Measurements from ENCODE around the gene BEND3.
"Not testable (repeated sequence)": the region's sequence is repeated elsewhere in the genome, so short reads cannot be mapped to it uniquely, and the experiment has no call there.

Gene BEND3

DNA sequence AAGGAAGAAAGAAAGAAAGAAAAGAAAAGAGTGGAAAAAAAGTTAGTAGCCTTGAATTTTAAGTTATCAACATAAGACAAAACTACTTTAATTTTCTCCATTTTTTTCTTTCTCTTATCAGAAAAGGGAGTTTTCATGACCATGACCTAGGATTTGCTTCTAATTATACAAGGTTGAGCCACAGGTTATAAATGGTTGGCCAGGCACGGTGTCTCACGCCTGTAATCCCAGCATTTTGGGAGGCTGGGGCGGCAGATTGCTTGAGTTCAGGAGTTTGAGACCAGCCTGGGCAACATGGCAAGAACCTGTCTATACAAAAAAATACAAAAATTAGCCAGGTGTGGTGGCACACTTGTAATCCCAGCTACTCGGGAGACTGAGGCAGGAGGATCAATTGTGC, 95.1 kb downstream of the BEND3 start:
- Histone ChIP-seq H3K27me3 (ENCODE audit: low read depth, low read length) (no peaks in the 10 kb centered on the region), H3K27ac (ENCODE audit: low read length) (no peak overlapping the region), H3K79me2 (ENCODE audit: low read length) (no peaks in the 10 kb centered on the region), H3K9me3 (ENCODE audit: insufficient read depth, low read length) (no peaks in the 10 kb centered on the region), H3K4me2 (ENCODE audit: low read length) (no peak overlapping the region), H3K4me1 (ENCODE audit: low read length) (peaks cover 5% of the 10 kb centered on the region), H3K4me3 (ENCODE audit: low read length) (no peak overlapping the region), H4K20me1 (ENCODE audit: insufficient read depth, low read length) (no peaks in the 10 kb centered on the region), H2AFZ (ENCODE audit: low read depth, low read length) (no peak overlapping the region), H3K9ac (ENCODE audit: low read length) (no peak overlapping the region), H3K36me3 (replicated peaks; ENCODE audit: low read depth, low read length) (no peaks in the 10 kb centered on the region)
- TF ChIP-seq, protein P1, sequence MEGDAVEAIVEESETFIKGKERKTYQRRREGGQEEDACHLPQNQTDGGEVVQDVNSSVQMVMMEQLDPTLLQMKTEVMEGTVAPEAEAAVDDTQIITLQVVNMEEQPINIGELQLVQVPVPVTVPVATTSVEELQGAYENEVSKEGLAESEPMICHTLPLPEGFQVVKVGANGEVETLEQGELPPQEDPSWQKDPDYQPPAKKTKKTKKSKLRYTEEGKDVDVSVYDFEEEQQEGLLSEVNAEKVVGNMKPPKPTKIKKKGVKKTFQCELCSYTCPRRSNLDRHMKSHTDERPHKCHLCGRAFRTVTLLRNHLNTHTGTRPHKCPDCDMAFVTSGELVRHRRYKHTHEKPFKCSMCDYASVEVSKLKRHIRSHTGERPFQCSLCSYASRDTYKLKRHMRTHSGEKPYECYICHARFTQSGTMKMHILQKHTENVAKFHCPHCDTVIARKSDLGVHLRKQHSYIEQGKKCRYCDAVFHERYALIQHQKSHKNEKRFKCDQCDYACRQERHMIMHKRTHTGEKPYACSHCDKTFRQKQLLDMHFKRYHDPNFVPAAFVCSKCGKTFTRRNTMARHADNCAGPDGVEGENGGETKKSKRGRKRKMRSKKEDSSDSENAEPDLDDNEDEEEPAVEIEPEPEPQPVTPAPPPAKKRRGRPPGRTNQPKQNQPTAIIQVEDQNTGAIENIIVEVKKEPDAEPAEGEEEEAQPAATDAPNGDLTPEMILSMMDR (IDR thresholded peaks at IDR 0.05; ENCODE audit: low read depth, low read length) = no peak
- TF ChIP-seq EZH2phosphoT487 (IDR thresholded peaks at IDR 0.05; ENCODE audit: low read depth) = no peak

DNA sequence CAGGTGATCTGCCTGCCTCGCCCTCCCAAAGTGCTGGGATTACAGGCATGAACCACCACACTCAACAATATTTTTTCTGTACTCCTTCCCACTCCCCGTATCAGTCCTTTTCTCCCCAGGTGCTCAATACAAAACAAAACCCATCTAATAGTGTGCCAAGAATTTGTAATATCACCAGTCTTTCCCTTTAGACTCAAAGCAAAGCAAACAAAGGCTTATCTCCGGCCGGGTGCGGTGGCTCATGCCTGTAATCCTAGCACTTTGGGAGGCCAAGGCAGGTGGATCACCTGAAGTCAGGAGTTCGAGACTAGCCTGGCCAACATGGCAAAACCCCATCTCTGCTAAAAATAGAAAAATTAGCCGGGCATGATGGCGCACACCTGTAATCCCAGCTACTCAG, 95.7 kb downstream of the BEND3 start:
- H3K4me1 ChIP-seq (ENCODE audit: low read length); H3K27me3 ChIP-seq (ENCODE audit: low read depth, low read length); H3K9me3 ChIP-seq (ENCODE audit: insufficient read depth, low read length); H3K4me2 ChIP-seq (ENCODE audit: low read length); H3K79me2 ChIP-seq (ENCODE audit: low read length); H3K36me3 ChIP-seq (replicated peaks; ENCODE audit: low read depth, low read length); H2AFZ ChIP-seq (ENCODE audit: low read depth, low read length); H4K20me1 ChIP-seq (ENCODE audit: insufficient read depth, low read length); H3K9ac ChIP-seq (ENCODE audit: low read length); H3K27ac ChIP-seq (ENCODE audit: low read length); H3K4me3 ChIP-seq (ENCODE audit: low read length): not testable (repeated sequence)

DNA sequence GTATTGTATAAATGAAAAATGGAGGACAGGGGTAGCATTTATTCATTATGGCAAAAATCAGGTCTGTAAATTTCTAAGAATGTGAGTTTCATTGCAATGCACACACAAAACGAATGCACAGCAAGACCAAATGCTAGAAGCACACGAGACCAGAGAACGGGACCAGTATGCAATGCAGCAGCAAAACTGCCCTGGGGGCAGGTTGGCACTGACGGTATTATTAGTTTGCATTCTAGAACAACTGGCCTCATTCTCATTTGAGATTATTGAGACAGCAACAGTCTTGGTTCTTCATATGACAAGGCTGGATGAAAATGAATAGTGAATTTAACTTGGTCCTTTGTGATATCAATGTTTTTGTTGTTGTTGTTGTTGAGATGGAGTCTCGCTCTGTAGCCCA, 96.3 kb downstream of the BEND3 start:
- H2AFZ ChIP-seq (ENCODE audit: low read depth, low read length) = no peak overlapping the region
- no peak for TF ChIP-seq EZH2phosphoT487 (IDR thresholded peaks at IDR 0.05; ENCODE audit: low read depth)
- TF ChIP-seq, protein P1 (IDR thresholded peaks at IDR 0.05; ENCODE audit: low read depth, low read length) = no peak
- H3K79me2 ChIP-seq (ENCODE audit: low read length) = no peaks in the 10 kb centered on the region
- no peaks in the 10 kb centered on the region for H4K20me1 ChIP-seq (ENCODE audit: insufficient read depth, low read length)
- no peak overlapping the region for H3K4me3 ChIP-seq (ENCODE audit: low read length)
- H3K27ac ChIP-seq (ENCODE audit: low read length) = no peak overlapping the region
- H3K27me3 ChIP-seq (ENCODE audit: low read depth, low read length) = no peaks in the 10 kb centered on the region
- peaks cover 5% of the 10 kb centered on the region for H3K4me1 ChIP-seq (ENCODE audit: low read length)
- no peaks in the 10 kb centered on the region for H3K9me3 ChIP-seq (ENCODE audit: insufficient read depth, low read length)
- H3K4me2 ChIP-seq (ENCODE audit: low read length) = no peak overlapping the region
- no peaks in the 10 kb centered on the region for H3K36me3 ChIP-seq (replicated peaks; ENCODE audit: low read depth, low read length)
- no peak overlapping the region for H3K9ac ChIP-seq (ENCODE audit: low read length)
